GM19193 (cell line): ENCODE data around the gene KCNQ4.

ENCODE experiments used
- POLR2A ChIP-seq: IDR thresholded peaks from 4 replicates; pipeline ENCODE4 v1.6.1; 2011; ENCODE audit not compliant: insufficient read depth, insufficient read length; ENCODE audit errors: extremely low read depth

Gene KCNQ4

GRCh38 chr1:40806731-40807695 is 23.4 kb downstream of the KCNQ4 start:
- TF ChIP-seq POLR2A = no peak

GRCh38 chr1:40808002-40808401 is 24.4 kb downstream of the KCNQ4 start:
- no peak for TF ChIP-seq POLR2A

- TF ChIP-seq POLR2A = no peak
Measured at GRCh38 chr1:40808444-40808843, 24.9 kb downstream of the KCNQ4 start.

- TF ChIP-seq POLR2A = no peak
Measured at GRCh38 chr1:40808909-40809308, 25.3 kb downstream of the KCNQ4 start.

GRCh38 chr1:40810927-40811326 is 27.3 kb downstream of the KCNQ4 start:
- TF ChIP-seq POLR2A = no peak

GRCh38 chr1:40815420-40815819 is 31.8 kb downstream of the KCNQ4 start:
- TF ChIP-seq POLR2A = no peak

- TF ChIP-seq POLR2A = no peak
Measured at GRCh38 chr1:40817791-40818263, 34.2 kb downstream of the KCNQ4 start.

- no peak for TF ChIP-seq POLR2A
Measured at GRCh38 chr1:40818264-40818961, 34.8 kb downstream of the KCNQ4 start.

- no peak for TF ChIP-seq POLR2A
Measured at GRCh38 chr1:40819101-40819500, 35.5 kb downstream of the KCNQ4 start.

- TF ChIP-seq POLR2A = no peak
Measured at GRCh38 chr1:40820251-40820797, 36.7 kb downstream of the KCNQ4 start.

GRCh38 chr1:40820911-40821693 is 37.5 kb downstream of the KCNQ4 start:
- TF ChIP-seq POLR2A = no peak

GRCh38 chr1:40822890-40823289 is 39.3 kb downstream of the KCNQ4 start:
- no peak for TF ChIP-seq POLR2A

GRCh38 chr1:40823345-40823744 is 39.8 kb downstream of the KCNQ4 start:
- TF ChIP-seq POLR2A = no peak

GRCh38 chr1:40823983-40824382 is 40.4 kb downstream of the KCNQ4 start:
- TF ChIP-seq POLR2A = no peak
